ENCODE results near the gene SPINK1.

SPINK1 gene

GRCh38 chr5:147851578-147851977, 20.1 kb upstream of the SPINK1 start:
- no peaks in the 10 kb centered on the region for H3K4me1 ChIP-seq (ENCODE audit: insufficient read depth, low read length, poor library complexity, severe bottlenecking)
- H3K9me2 ChIP-seq (replicated peaks; ENCODE audit: low read depth, low read length) = no peaks in the 10 kb centered on the region
- no peaks in the 10 kb centered on the region for H3K9me3 ChIP-seq (ENCODE audit: insufficient read depth, low read depth, low read length)
- peaks cover 5% of the 10 kb centered on the region for H3K27me3 ChIP-seq (ENCODE audit: insufficient read depth, low read length, poor library complexity, severe bottlenecking)
- H2AFZ ChIP-seq (ENCODE audit: low read length) = no peak overlapping the region
- no peak overlapping the region for H3K4me2 ChIP-seq (ENCODE audit: low read depth, low read length, poor library complexity, severe bottlenecking)
- H3F3A ChIP-seq (ENCODE audit: low read depth) = no peaks in the 10 kb centered on the region
- TF ChIP-seq, protein P1, sequence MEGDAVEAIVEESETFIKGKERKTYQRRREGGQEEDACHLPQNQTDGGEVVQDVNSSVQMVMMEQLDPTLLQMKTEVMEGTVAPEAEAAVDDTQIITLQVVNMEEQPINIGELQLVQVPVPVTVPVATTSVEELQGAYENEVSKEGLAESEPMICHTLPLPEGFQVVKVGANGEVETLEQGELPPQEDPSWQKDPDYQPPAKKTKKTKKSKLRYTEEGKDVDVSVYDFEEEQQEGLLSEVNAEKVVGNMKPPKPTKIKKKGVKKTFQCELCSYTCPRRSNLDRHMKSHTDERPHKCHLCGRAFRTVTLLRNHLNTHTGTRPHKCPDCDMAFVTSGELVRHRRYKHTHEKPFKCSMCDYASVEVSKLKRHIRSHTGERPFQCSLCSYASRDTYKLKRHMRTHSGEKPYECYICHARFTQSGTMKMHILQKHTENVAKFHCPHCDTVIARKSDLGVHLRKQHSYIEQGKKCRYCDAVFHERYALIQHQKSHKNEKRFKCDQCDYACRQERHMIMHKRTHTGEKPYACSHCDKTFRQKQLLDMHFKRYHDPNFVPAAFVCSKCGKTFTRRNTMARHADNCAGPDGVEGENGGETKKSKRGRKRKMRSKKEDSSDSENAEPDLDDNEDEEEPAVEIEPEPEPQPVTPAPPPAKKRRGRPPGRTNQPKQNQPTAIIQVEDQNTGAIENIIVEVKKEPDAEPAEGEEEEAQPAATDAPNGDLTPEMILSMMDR (conservative IDR thresholded peaks at IDR 0.05; ENCODE audit: low read length) = no peak
- no peak for TF ChIP-seq EZH2phosphoT487 (IDR thresholded peaks at IDR 0.05; ENCODE audit: borderline replicate concordance)
- no peaks in the 10 kb centered on the region for H3K36me3 ChIP-seq (ENCODE audit: insufficient read depth, low read length)
- H3K9ac ChIP-seq (ENCODE audit: low read depth, low read length, poor library complexity, severe bottlenecking) = no peak overlapping the region
- no peaks in the 10 kb centered on the region for H4K20me1 ChIP-seq (ENCODE audit: insufficient read depth, low read length, poor library complexity, severe bottlenecking)
- H3K79me2 ChIP-seq (ENCODE audit: insufficient read depth, low read length) = no peaks in the 10 kb centered on the region
- no peak overlapping the region for H3K4me3 ChIP-seq (ENCODE audit: low read length, poor library complexity, severe bottlenecking)

DNA sequence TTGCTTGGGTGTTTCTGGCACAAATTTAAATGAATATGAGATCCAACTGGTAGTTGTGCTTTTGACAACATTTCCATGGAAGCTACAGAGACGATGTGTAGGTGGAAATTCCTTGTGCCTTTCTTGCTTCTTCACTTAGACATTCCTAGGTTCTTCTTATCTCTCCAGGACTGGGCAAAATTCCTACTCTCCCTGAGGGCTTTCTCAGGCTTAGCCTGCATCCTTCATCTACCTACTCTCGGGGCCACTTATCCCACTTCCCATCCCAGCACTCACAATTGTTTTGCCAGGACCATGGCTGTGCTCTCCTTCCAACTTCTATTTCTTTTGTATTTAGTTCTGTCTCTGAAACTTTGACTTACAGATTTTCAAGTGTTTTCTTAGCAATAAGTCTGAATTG, 17.8 kb upstream of the SPINK1 start:
- TF ChIP-seq, protein P1 (conservative IDR thresholded peaks at IDR 0.05; ENCODE audit: low read length) = no peak
- TF ChIP-seq EZH2phosphoT487 (IDR thresholded peaks at IDR 0.05; ENCODE audit: borderline replicate concordance) = no peak
- Histone ChIP-seq H3K9me3 (ENCODE audit: insufficient read depth, low read depth, low read length) (no peaks in the 10 kb centered on the region), H3K36me3 (ENCODE audit: insufficient read depth, low read length) (no peaks in the 10 kb centered on the region), H3K9ac (ENCODE audit: low read depth, low read length, poor library complexity, severe bottlenecking) (no peak overlapping the region), H3K79me2 (ENCODE audit: insufficient read depth, low read length) (no peaks in the 10 kb centered on the region), H3K4me3 (ENCODE audit: low read length, poor library complexity, severe bottlenecking) (no peak overlapping the region), H3K9me2 (replicated peaks; ENCODE audit: low read depth, low read length) (no peaks in the 10 kb centered on the region), H3K4me1 (ENCODE audit: insufficient read depth, low read length, poor library complexity, severe bottlenecking) (no peaks in the 10 kb centered on the region), H3K4me2 (ENCODE audit: low read depth, low read length, poor library complexity, severe bottlenecking) (no peak overlapping the region), H3K27me3 (ENCODE audit: insufficient read depth, low read length, poor library complexity, severe bottlenecking) (peaks cover 5% of the 10 kb centered on the region), H4K20me1 (ENCODE audit: insufficient read depth, low read length, poor library complexity, severe bottlenecking) (no peaks in the 10 kb centered on the region), H2AFZ (ENCODE audit: low read length) (no peak overlapping the region), H3F3A (ENCODE audit: low read depth) (no peaks in the 10 kb centered on the region)

DNA sequence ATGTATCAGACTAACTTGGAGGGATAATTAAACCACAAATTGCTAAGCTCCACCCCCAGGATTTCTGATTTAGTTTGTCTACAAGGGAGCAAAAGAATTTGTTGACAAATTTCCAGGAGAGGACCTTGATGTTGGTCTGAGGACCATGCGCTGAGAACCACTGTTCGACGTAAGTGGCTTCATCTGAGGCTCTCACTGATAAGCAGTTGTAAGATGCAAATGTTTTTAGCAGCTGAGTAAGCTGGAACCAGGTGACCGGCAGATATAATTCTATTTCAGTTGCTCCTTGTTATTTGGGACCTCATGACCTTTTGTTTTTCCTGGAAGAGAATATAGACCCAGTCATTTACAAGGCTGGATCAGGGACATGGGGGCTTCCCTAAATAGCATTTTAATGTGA, 14.1 kb upstream of the SPINK1 start:
- Histone ChIP-seq H3K9me3 (ENCODE audit: insufficient read depth, low read depth, low read length) (no peaks in the 10 kb centered on the region), H3K4me3 (ENCODE audit: low read length, poor library complexity, severe bottlenecking) (no peak overlapping the region), H3K9me2 (replicated peaks; ENCODE audit: low read depth, low read length) (no peaks in the 10 kb centered on the region), H3K4me2 (ENCODE audit: low read depth, low read length, poor library complexity, severe bottlenecking) (no peak overlapping the region), H2AFZ (ENCODE audit: low read length) (no peak overlapping the region), H3K27me3 (ENCODE audit: insufficient read depth, low read length, poor library complexity, severe bottlenecking) (peaks cover 5% of the 10 kb centered on the region), H4K20me1 (ENCODE audit: insufficient read depth, low read length, poor library complexity, severe bottlenecking) (no peaks in the 10 kb centered on the region), H3F3A (ENCODE audit: low read depth) (no peaks in the 10 kb centered on the region), H3K9ac (ENCODE audit: low read depth, low read length, poor library complexity, severe bottlenecking) (no peak overlapping the region), H3K4me1 (ENCODE audit: insufficient read depth, low read length, poor library complexity, severe bottlenecking) (no peaks in the 10 kb centered on the region), H3K79me2 (ENCODE audit: insufficient read depth, low read length) (no peaks in the 10 kb centered on the region), H3K36me3 (ENCODE audit: insufficient read depth, low read length) (no peaks in the 10 kb centered on the region)
- TF ChIP-seq, protein P1 (conservative IDR thresholded peaks at IDR 0.05; ENCODE audit: low read length) = no peak
- no peak for TF ChIP-seq EZH2phosphoT487 (IDR thresholded peaks at IDR 0.05; ENCODE audit: borderline replicate concordance)

Data from Loucy (cell line).